Measurements from ENCODE around the gene MED9. TPM values are rescaled to one million over a fixed set of nuclear protein-coding genes. Genes with fewer than 3 reads are reported as not detected.

MED9 gene
- total RNA-seq, 2 experiments from 2014 or later, result 21.8 to 27.5 TPM

DNA sequence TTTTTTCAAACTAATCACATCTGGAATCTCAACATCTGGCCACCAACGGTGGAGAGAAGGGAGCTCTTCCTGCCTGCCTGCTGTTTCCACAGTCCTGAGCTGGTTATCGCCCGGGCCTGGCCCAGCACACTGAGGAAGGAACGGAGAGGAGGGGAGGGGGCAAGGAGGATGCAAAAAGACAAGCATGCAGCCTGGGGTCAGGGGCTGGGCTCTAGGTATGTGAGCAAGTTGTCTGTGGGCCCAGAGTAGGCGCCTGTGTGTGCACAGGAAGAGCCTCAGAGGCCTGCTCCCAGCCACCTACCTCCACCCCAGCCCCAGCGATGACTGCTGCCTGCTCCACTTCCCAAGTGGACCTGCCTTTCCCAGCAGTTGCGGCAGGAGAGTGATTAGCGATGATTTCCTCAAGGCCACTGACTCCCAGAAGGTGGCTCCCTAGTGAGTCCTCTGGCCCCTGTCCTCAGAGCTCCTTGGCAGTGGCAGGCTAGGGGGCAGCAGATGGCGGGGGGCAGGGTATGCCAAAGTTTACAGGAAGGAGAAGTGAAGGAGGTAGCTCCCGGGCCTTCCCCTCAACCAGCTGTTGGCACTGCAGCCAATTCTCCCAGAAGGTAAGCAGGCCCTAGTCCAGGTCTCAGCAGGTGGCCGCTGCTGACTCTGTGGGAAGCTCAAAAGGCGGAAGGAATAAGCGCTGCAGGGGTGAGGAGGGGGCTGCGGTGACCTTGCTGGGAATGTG, 46.4 kb downstream of the MED9 start:
- Histone ChIP-seq H3K79me2 (ENCODE audit: insufficient read depth, low read depth, low read length) (no peaks in the 10 kb centered on the region), H3K9me2 (ENCODE audit: insufficient read depth, low read length) (no peaks in the 10 kb centered on the region), H3K9me3 (ENCODE audit: low read length) (no peaks in the 10 kb centered on the region), H3K36me3 (ENCODE audit: insufficient read depth, low read length) (no peaks in the 10 kb centered on the region), H3K4me2 (ENCODE audit: low read length) (no peak overlapping the region), H3K27ac (ENCODE audit: low read depth, low read length, poor library complexity, severe bottlenecking) (no peak overlapping the region), H2AFZ (ENCODE audit: low read length) (no peak overlapping the region), H4K20me1 (ENCODE audit: insufficient read depth, low read length) (no peaks in the 10 kb centered on the region; the same call in 1 of the 2 replicates), H3K4me1 (ENCODE audit: insufficient read depth, low read length, poor library complexity, severe bottlenecking) (no peaks in the 10 kb centered on the region), H3K4me3 (ENCODE audit: low read depth, low read length, poor library complexity, severe bottlenecking) (no peak overlapping the region)
- intact Hi-C loops (cut with micrococcal nuclease; ENCODE audit: unreplicated experiment), result no loop called here
- TF ChIP-seq EZH2phosphoT487 (IDR thresholded peaks at IDR 0.05; ENCODE audit: borderline replicate concordance, low read depth, low read length), result no peak
- TF ChIP-seq, protein P1, sequence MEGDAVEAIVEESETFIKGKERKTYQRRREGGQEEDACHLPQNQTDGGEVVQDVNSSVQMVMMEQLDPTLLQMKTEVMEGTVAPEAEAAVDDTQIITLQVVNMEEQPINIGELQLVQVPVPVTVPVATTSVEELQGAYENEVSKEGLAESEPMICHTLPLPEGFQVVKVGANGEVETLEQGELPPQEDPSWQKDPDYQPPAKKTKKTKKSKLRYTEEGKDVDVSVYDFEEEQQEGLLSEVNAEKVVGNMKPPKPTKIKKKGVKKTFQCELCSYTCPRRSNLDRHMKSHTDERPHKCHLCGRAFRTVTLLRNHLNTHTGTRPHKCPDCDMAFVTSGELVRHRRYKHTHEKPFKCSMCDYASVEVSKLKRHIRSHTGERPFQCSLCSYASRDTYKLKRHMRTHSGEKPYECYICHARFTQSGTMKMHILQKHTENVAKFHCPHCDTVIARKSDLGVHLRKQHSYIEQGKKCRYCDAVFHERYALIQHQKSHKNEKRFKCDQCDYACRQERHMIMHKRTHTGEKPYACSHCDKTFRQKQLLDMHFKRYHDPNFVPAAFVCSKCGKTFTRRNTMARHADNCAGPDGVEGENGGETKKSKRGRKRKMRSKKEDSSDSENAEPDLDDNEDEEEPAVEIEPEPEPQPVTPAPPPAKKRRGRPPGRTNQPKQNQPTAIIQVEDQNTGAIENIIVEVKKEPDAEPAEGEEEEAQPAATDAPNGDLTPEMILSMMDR (conservative IDR thresholded peaks at IDR 0.05; ENCODE audit: low read length), result no peak
- ChIA-PET CTCF (ENCODE audit: unreplicated experiment) (interaction anchor here (0.6 kb wide), 2 partner anchors 18 to 168 kb away, joined by 3 to 10 read pairs; no protein-coding TSS in a partner anchor), POLR2A (no interaction called here)
- no peak for DNase-seq (ENCODE audit: low spot score)
- no TSS peak for BruUV-seq (replicated peaks)

DNA sequence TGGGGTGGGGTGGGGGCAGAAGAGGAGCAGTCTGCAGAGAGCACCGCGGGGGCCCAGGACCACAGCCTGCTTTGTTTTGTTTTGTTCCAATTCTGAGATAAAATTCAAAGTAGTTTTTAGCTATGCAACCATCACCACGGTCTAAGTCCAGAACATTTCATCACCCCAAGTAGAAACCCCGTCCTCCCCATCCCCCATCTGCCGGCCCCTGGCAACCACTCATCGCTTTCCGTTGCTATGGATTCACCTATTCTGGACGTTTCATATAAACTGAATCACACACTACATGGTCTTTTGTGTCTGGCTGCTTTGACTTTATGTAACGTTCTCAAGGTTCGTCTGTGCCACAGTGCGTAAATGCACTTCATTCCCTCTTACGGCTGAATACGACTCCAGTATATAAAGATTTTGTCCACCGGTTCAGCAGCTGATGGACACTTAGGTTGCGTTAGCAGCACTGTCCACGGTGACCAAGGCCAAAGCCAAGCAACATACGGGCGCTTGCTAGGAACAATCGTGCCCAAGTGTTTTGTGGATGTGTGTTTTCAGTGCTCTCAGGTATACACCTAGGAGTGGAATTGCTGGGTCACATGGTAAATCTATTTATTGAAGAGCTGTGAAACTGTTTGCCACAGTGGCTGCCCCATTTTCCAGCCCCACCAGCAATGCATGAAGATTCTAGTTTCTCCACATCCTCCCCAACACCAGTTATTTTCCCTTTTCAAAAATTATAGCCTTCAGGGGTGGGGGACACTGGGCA, 47.1 kb downstream of the MED9 start:
- DNase-seq (ENCODE audit: low spot score), result no peak
- H3K4me1 ChIP-seq (ENCODE audit: insufficient read depth, low read length, poor library complexity, severe bottlenecking), result no peaks in the 10 kb centered on the region
- no peak overlapping the region for H2AFZ ChIP-seq (ENCODE audit: low read length)
- intact Hi-C loops (cut with micrococcal nuclease; ENCODE audit: unreplicated experiment), result no loop called here
- no peak overlapping the region for H3K27ac ChIP-seq (ENCODE audit: low read depth, low read length, poor library complexity, severe bottlenecking)
- H3K36me3 ChIP-seq (ENCODE audit: insufficient read depth, low read length), result no peaks in the 10 kb centered on the region
- no peaks in the 10 kb centered on the region for H3K9me2 ChIP-seq (ENCODE audit: insufficient read depth, low read length)
- H3K4me3 ChIP-seq (ENCODE audit: low read depth, low read length, poor library complexity, severe bottlenecking), result no peak overlapping the region
- H4K20me1 ChIP-seq (ENCODE audit: insufficient read depth, low read length), result no peaks in the 10 kb centered on the region; the same call in 1 of the 2 replicates
- no TSS peak for BruUV-seq (replicated peaks)
- TF ChIP-seq, protein P1 (conservative IDR thresholded peaks at IDR 0.05; ENCODE audit: low read length), result no peak
- TF ChIP-seq EZH2phosphoT487 (IDR thresholded peaks at IDR 0.05; ENCODE audit: borderline replicate concordance, low read depth, low read length), result no peak
- H3K4me2 ChIP-seq (ENCODE audit: low read length), result no peak overlapping the region
- no peaks in the 10 kb centered on the region for H3K79me2 ChIP-seq (ENCODE audit: insufficient read depth, low read depth, low read length)
- ChIA-PET POLR2A (no interaction called here), CTCF (ENCODE audit: unreplicated experiment) (interaction anchor here (0.6 kb wide), 1 partner anchor 17 kb away, joined by 3 read pairs; no protein-coding TSS in a partner anchor)
- no peaks in the 10 kb centered on the region for H3K9me3 ChIP-seq (ENCODE audit: low read length)

Data from OCI-LY7 (cell line).